RCC 7860 (cell line): ENCODE measurements around the gene HAS3.

Experiments
- DNase-seq: peaks from one replicate; pipeline ENCODE4 v3.0.0-alpha.2; 2015; ENCODE audit warnings: low spot score
- FAIRE-seq: peaks from 2 replicates; lab custom pipeline; 2012; peaks lifted over from hg19 to GRCh38; lab: Jason Lieb, UNC

HAS3 gene

GRCh38 chr16:69089091-69089910 is 16.2 kb upstream of the HAS3 start:
- FAIRE-seq, result no peak
- DNase-seq, result peak; percentile 21

GRCh38 chr16:69093974-69094373 is 11.5 kb upstream of the HAS3 start:
- DNase-seq (no peak), FAIRE-seq (no peak)

GRCh38 chr16:69094501-69094900 is 11.0 kb upstream of the HAS3 start:
- no peak for DNase-seq
- no peak for FAIRE-seq

GRCh38 chr16:69095193-69095592 is 10.3 kb upstream of the HAS3 start:
- DNase-seq (no peak), FAIRE-seq (no peak)

- DNase-seq (peak; percentile 52), FAIRE-seq (peak; percentile 76)
Observed at GRCh38 chr16:69100071-69100691, 5.3 kb upstream of the HAS3 start.

GRCh38 chr16:69106491-69107315 is 1.2 kb downstream of the HAS3 start:
- DNase-seq (no peak), FAIRE-seq (no peak)

DNA sequence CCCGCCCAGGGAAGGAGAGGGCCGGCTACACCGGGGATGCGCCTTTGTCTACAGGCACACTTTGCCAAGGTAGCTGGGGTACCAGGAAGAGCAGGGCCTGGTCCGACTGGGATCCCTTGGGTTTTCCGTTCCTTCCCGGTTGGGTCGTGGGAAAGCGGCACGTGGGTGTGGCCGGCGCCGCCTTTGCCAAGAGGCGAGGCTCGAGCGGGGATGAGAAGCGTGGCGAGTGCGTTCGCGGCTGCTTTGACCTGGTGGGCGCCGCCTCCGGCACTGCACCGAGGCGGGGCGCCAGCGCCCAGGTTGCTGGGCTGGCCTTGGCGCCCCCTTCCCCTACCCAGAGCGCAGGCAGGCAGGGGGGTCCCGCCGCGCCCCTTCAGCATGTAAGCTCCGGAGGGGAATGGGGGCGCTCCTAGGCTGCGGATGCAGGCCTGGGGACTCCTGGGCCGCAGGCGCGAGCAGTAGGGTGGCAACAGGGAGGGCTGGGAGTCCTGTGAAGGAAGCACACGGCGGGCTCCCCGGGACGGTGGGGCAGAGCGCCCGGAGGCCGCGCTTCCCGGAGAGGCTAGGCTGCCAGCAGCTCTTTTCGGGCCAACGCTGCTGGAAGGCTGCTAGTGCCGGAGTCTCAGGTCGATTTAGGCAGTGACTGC is 2.0 kb downstream of the HAS3 start:
- DNase-seq (no peak), FAIRE-seq (no peak)

DNA sequence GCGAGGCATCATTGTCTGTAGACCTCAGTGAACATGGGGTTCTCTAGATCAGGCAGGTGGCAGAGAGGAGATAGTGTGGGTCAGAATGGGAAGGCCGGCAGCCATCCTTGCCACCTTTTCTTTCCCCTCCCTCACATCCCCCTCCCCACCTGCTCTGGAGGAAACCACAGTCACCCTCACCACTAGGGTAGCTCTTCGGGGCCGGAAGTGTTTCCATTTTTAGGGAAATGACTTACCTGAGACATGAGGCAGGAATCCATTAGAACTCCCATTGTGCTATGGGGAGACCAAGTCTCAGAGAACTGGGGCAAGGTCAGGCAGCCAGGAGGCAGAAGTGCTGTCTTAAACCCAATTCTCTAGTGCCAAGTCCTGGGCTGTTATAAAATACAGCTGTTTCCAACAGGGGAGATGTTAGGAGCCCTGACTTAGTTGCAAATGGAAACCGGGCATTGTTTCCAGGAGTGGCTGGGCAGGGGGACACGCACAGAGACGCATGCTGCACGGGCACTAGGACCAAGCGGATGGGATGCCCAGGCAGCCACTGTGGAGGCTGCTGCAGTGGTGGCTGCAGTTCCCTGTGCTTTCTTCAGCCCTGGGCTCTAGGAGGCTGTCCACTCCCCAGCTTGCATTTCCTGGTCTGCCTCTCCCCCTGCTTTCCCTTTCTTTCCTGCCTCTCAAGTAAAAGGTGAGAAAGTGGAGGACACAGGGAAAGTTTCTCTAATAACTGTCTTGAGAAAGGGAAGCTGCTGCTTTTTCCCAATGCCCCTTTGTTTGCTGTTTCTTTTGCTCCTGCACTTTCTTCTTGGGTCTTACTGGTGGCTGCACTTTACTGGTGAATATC is 2.8 kb downstream of the HAS3 start:
- FAIRE-seq (no peak), DNase-seq (no peak)

DNA sequence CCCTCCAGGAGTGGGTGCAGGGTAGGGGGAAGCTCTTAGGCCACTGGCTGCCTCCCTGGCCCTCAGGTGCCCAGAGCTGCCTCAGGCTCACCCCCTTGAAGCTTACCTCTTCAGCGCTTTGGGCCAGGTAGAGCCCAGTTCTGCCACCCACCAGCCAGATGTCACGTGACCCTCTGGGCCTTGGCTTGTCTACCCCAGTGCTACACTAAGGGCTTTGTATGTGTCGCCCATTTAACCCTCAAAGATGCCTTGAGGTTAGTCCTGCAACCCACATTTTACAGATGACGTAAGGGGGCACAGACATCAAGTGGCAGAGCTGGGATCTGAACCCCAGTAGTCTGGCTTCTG is 3.4 kb downstream of the HAS3 start:
- no peak for DNase-seq
- FAIRE-seq, result no peak

- FAIRE-seq (no peak), DNase-seq (no peak)
Observed at GRCh38 chr16:69109486-69110270, 4.2 kb downstream of the HAS3 start.

DNA sequence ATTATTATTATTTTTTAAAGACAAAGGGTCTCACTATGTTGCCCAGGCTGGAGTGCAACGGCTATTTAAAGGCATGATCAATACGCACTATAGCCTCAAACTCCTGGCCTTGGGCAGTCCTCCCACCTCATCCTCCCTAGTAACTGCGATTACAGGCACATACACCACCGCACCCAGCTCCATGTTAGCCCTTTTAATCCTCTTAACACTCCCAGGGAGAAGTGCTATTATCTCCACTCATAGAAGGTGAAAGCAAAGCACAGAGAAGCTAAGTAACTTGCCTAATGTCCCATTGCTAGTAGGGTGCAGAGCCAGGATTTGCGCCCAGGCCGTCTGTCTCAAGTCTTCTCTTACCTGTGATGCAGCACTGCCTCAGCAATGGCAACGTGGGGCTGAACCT is 5.0 kb downstream of the HAS3 start:
- FAIRE-seq, result no peak
- DNase-seq, result no peak

DNA sequence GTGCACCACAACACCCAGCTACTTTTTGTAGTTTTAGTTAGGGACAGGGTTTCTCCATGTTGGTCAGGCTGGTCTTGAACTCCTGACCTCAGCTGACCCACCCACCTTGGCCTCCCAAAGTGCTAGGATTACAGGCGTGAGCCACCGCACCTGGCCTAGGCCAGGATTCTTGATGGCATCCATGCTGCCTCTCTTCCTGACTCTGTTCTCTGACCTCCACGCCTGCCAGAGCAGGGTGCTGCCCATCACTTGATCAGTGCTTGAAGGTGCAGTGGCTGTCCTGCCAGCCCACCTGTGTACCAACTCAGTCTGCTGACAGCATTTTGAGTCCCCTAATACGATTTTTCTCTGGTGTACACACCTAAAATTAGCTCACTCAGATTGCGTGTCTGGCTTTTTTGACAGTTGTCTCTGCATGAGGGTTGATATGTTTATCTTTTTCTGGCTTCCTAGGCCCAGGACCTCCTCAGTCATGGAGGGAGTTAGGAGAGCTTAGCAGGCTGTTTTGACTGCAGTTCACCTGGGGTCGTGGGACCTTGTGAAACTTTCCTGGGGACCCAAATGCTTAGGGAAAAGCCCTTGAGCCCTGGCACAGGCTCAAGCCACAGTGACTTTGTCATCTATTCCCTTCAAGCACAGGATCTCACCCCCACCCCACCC is 5.9 kb downstream of the HAS3 start:
- FAIRE-seq (no peak), DNase-seq (no peak)

DNA sequence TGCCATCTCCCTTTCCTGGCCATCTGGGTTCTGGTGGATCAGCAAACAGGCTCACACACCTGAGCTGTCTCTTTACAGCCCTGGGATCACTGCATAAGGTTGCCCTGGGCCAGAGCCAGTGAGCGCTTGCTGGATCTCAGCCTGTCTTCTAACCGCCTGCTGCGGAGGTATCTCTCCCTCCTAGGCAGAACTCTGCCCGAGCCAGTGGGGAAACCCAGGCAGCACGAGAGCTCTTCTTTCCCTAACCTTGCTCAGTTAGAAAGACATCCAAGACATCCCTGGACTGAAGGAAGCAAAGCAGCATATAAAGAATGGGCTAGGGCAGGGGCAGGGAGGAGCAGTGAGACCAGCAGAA is 6.4 kb downstream of the HAS3 start:
- FAIRE-seq (no peak), DNase-seq (no peak)

- FAIRE-seq, result no peak
- peak; percentile 20 for DNase-seq
Observed at GRCh38 chr16:69112285-69113129, 7.1 kb downstream of the HAS3 start.

- DNase-seq, result no peak
- no peak for FAIRE-seq
Observed at GRCh38 chr16:69113216-69113615, 7.8 kb downstream of the HAS3 start.

DNA sequence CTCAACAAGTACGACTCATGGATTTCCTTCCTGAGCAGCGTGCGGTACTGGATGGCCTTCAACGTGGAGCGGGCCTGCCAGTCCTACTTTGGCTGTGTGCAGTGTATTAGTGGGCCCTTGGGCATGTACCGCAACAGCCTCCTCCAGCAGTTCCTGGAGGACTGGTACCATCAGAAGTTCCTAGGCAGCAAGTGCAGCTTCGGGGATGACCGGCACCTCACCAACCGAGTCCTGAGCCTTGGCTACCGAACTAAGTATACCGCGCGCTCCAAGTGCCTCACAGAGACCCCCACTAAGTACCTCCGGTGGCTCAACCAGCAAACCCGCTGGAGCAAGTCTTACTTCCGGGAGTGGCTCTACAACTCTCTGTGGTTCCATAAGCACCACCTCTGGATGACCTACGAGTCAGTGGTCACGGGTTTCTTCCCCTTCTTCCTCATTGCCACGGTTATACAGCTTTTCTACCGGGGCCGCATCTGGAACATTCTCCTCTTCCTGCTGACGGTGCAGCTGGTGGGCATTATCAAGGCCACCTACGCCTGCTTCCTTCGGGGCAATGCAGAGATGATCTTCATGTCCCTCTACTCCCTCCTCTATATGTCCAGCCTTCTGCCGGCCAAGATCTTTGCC is 9.0 kb downstream of the HAS3 start:
- DNase-seq, result no peak
- no peak for FAIRE-seq

DNA sequence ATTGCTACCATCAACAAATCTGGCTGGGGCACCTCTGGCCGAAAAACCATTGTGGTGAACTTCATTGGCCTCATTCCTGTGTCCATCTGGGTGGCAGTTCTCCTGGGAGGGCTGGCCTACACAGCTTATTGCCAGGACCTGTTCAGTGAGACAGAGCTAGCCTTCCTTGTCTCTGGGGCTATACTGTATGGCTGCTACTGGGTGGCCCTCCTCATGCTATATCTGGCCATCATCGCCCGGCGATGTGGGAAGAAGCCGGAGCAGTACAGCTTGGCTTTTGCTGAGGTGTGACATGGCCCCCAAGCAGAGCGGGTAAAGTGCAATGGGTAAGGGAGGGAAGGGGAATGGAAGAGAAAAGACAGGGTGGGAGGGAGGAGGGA is 9.5 kb downstream of the HAS3 start:
- FAIRE-seq, result no peak
- DNase-seq, result no peak

DNA sequence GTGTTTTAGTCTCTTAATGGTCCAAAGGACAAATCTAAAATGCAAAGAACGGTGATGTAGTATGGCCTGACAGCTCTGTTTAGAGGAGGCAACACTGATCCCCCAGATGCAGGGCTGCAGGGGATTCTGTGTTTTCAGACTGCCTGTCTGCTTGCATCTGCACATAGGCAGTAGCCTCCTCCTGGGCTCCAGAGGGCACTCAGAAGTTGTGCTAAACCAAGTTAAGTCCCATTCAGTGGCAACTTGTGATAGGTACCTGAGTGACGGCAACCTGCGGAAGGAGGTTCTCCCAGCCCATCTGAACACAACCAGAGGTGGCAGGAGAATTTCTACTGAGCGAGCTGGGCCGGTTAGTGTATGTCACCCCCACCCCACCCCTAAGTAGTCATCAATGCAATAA is 9.9 kb downstream of the HAS3 start:
- FAIRE-seq, result no peak

More for the DNA sequence above, 9.9 kb downstream of the HAS3 start:
- DNase-seq, result no peak
